GM13977 (cell line): ENCODE results near the gene FKBP2.

Experiments used
- DNase-seq: peaks from one replicate; pipeline ENCODE4 v3.0.0; 2012; ENCODE audit warnings: low spot score
- in situ Hi-C: fragments of 300-500 bp; cut with MboI; formaldehyde crosslinking; loops from one replicate; pipeline ENCODE4 v1.12.0; 2022; ENCODE audit warnings: low sequenced_read_pairs, low pct_unique_long_range_greater_than_20kb, mixed read lengths, inconsistent platforms; ENCODE audit not compliant: unreplicated experiment
- TF ChIP-seq, protein P1 (sequence below): IDR thresholded peaks from 2 replicates; pipeline ENCODE4 v1.5.1; 2012; ENCODE audit warnings: mild to moderate bottlenecking, control low read depth; ENCODE audit not compliant: insufficient read depth; ENCODE audit errors: extremely low read depth, missing control alignments

Gene FKBP2

GRCh38 chr11:64219354-64219684, 21.6 kb upstream of the FKBP2 start:
- TF ChIP-seq, protein P1, sequence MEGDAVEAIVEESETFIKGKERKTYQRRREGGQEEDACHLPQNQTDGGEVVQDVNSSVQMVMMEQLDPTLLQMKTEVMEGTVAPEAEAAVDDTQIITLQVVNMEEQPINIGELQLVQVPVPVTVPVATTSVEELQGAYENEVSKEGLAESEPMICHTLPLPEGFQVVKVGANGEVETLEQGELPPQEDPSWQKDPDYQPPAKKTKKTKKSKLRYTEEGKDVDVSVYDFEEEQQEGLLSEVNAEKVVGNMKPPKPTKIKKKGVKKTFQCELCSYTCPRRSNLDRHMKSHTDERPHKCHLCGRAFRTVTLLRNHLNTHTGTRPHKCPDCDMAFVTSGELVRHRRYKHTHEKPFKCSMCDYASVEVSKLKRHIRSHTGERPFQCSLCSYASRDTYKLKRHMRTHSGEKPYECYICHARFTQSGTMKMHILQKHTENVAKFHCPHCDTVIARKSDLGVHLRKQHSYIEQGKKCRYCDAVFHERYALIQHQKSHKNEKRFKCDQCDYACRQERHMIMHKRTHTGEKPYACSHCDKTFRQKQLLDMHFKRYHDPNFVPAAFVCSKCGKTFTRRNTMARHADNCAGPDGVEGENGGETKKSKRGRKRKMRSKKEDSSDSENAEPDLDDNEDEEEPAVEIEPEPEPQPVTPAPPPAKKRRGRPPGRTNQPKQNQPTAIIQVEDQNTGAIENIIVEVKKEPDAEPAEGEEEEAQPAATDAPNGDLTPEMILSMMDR, result no peak
- in situ Hi-C loops, result no loop called here
- no peak for DNase-seq

DNA sequence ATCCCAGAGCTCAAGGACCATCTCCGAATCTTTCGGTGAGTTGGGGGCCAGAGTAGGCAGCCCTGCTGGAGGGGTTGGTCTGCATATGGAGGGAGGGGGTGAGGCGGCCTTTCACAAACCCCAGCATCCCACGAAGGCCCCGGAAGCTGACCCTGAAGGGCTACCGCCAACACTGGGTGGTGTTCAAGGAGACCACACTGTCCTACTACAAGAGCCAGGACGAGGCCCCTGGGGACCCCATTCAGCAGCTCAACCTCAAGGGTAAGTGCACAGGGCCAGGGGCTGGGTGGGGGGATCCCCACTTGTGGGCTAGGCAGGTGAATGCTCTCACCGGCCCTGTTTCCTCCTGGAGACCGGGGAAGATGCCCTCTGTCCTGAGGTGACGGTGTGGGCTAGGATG, 21.1 kb upstream of the FKBP2 start:
- TF ChIP-seq, protein P1, result no peak
- DNase-seq, result no peak
- in situ Hi-C loops, result no loop called here

DNA sequence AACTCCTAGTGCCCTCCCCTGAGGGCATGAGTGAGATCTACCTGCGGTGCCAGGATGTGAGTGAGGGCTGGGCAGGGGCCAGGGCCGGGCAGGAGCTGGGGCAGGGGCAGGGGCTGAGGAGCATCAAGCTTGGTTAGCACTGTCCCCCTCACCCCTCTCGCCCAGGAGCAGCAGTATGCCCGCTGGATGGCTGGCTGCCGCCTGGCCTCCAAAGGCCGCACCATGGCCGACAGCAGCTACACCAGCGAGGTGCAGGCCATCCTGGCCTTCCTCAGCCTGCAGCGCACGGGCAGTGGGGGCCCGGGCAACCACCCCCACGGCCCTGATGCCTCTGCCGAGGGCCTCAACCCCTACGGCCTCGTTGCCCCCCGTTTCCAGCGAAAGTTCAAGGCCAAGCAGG, 20.6 kb upstream of the FKBP2 start:
- no peak for DNase-seq
- TF ChIP-seq, protein P1, result no peak
- in situ Hi-C loops, result no loop called here

DNA sequence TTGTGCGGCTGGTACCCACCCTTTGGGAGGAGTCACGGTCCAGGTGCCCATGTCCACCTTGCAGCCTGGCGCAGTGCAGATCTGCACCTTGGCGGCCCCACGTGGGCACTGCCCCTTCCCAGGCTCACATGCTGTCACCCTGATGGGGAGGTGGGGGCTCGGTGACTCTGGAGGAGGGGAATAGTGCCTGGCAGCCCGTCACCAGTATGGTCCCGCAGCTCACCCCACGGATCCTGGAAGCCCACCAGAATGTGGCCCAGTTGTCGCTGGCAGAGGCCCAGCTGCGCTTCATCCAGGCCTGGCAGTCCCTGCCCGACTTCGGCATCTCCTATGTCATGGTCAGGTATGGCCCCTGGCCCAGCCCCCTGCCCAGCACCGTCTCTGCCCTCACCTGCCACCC, 20.1 kb upstream of the FKBP2 start:
- TF ChIP-seq, protein P1, result no peak
- no peak for DNase-seq
- in situ Hi-C loops, result no loop called here

DNA sequence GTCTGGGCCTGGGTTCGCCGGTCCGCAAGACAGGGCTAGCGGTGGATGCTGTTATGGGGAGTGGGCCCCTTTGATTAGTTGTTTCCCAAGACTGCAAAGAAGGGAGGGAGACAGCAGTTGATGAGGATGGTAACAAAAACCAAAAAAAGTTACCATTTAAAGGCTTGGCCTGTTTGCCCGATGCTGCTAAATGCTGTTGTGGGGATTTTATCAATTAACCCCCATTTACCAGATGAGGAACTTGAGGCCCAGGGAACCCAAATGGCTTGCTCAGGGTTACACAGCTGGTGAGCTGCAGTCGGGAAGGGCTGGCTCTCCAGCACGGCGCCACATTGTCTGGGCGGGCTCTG, 18.3 kb upstream of the FKBP2 start:
- TF ChIP-seq, protein P1, result no peak
- DNase-seq, result no peak

GRCh38 chr11:64223001-64223651, 17.8 kb upstream of the FKBP2 start:
- in situ Hi-C loops, result no loop called here
- no peak for DNase-seq
- TF ChIP-seq, protein P1, result no peak

More for the DNA sequence above, 18.3 kb upstream of the FKBP2 start:
- in situ Hi-C loops, result no loop called here
